Heart right ventricle (tissue), 16 donors: ENCODE data around the gene NT5C1B. TPM values are rescaled to one million over a fixed set of nuclear protein-coding genes. Genes with fewer than 3 reads are reported as not detected.

Experiments used
- ATAC-seq, 8 donors: fragments of 200-7000 bp; cut with Tn5 transposase; one replicate each; pipeline ENCODE4 v1.9.1; 2020; ENCODE audit warnings: mild to moderate bottlenecking in 8 of 8, moderate library complexity in 8 of 8, moderate number of reproducible peaks in 1 of 8
- DNase-seq, 2 donors: peaks; one replicate each; pipeline ENCODE4 v3.0.0-alpha.2; 2020
- H3K27ac ChIP-seq, 10 donors: fragments of 200-600 bp; sonication (generic) in 2 of 10; one replicate each; pipeline versions ENCODE4 v1.5.0 to v1.8.0; 2020 to 2022; ENCODE audit warnings: mild to moderate bottlenecking in 3 of 10
- H3K27me3 ChIP-seq, 7 donors: fragments of 200-600 bp; one replicate each; pipeline ENCODE4 v1.8.0; 2021 to 2022; ENCODE audit warnings: mild to moderate bottlenecking in 2 of 7
- H3K36me3 ChIP-seq, 9 donors: fragments of 200-600 bp; sonication (generic) in 1 of 9; one replicate each; pipeline versions ENCODE4 v1.5.0 to v1.8.0; 2020 to 2022; ENCODE audit warnings: mild to moderate bottlenecking in 2 of 9
- H3K4me1 ChIP-seq, 9 donors: fragments of 200-600 bp; sonication (generic) in 1 of 9; one replicate each; pipeline versions ENCODE4 v1.5.0 to v1.8.0; 2020 to 2022; ENCODE audit warnings: mild to moderate bottlenecking in 4 of 9
- H3K4me3 ChIP-seq, 10 donors: fragments of 200-600 bp; sonication (generic) in 2 of 10; one replicate each; pipeline versions ENCODE4 v1.5.0 to v1.8.0; 2020 to 2022; ENCODE audit warnings: mild to moderate bottlenecking in 7 of 10, moderate library complexity in 2 of 10
- H3K9me3 ChIP-seq, 11 donors: fragments of 200-600 bp in 10 of 11; sonication (generic) in 2 of 11; one replicate each; pipeline versions ENCODE4 v1.5.0 to v1.8.0; 2013 to 2022; ENCODE audit warnings: mild to moderate bottlenecking in 2 of 11, control low read depth in 1 of 11, moderate library complexity in 1 of 11
- CTCF ChIP-seq, 9 donors: fragments of 200-600 bp; sonication (generic) in 2 of 9; IDR thresholded peaks; one replicate each; pipeline versions ENCODE4 v1.5.0 to v1.8.0; 2021 to 2022; ENCODE audit warnings: antibody characterized with exemption in 9 of 9, mild to moderate bottlenecking in 5 of 9, moderate library complexity in 1 of 9
- WGBS, 2 donors: extraction: QIAGEN DNeasy Blood & Tissue Kit; methylation state at CpG; one replicate each; pipeline ENCODE4 v1.1.7; 2013; ENCODE audit warnings: inconsistent platforms in 1 of 2; 5-methylcytosine and 5-hydroxymethylcytosine counted together
- intact Hi-C, 10 donors: fragments of 100-400 bp; cut with DNase I; formaldehyde crosslinking; loops; one replicate each; pipeline versions ENCODE4 v1.11.1 to v1.14.2; 2022
- polyA plus RNA-seq, 2 donors: library from polyadenylated mRNA; stranded (reverse); fragments of 200-250 nt; gene quantifications; one replicate each; pipeline ENCODE4 v1.2.3, GENCODE V29; 2013
- total RNA-seq, 10 donors: library from RNA; stranded (reverse); fragmentation: NEBNext Ultra II Directional in 3 of 10; extraction: Animal tissue kit (Norgen Biotek cat#: 25700) in 3 of 10; gene quantifications; one replicate each; pipeline versions ENCODE4 v1.2.1 to v1.2.4, GENCODE V29; 2021 to 2023
- donor health status: Arrhythmogenic right ventricular cardiomyopathy.
- donor health status: ischemic (EF 13 %, LVEDD 7.1; RV severe dilation, severe dysfunction).
- donor health status: healthy with polysubstance abuse.
- donor health status: DM: no; HTN: yes; CAD: no.
- donor health status: DM: no; HTN: no; CAD: no.
- donor health status: ischemic (EF 25% LVEDD 6.9; RV normal size, moderate dysfunction).
- donor health status: ischemic (EF 25% LVEDD 5.7; RV mildly dilated, moderate dysfunction).
- donor health status: healthy.
- donor health status: DM: yes; HTN: yes; CAD: no.
- donor health status: Ischemic cardiomyopathy.
- donor health status: ischemic (EF 35%, LVEDD 5.7; RV mildly dilated, moderate dysfunction).
- donor health status: nonischemic (EF 11% LVEDD 7.7; RV severe dilation, severe dysfunction).
- donor health status: DM: yes; HTN: yes; CAD: no.
- donor health status: PGD.
- donor health status: ischemic (EF 29% LVEDD 5.4; RV normal size, mild dysfunction).
- donor health status: nonischemic (EF 23%, LVEDD 6.1; RV moderate dilation, normal function).

Gene NT5C1B
- total and polyA plus RNA-seq, 12 donors, result not detected

DNA sequence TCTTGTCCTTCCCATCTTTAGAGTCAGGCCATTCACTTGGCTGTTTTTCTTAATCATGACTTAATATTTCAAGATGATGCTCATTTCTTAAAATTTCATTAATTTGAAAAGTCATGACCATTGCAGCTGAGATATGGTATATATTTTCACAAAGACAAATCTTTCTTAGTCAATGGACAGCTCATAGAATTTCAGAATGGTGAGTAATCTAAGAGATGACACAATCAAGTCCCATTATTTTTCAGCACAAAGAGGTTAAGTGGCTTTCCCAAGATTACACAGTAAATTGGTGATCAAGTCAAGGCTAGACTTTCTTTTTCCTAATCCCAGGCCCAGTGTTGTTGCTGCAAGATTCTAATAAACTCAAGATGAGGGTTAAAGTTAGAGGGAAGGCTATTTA is 34.4 kb upstream of the NT5C1B start:
- DNase-seq (no peak), ATAC-seq (no peak)
- Histone ChIP-seq H3K27me3 (no peaks in the 10 kb centered on the region), H3K4me3 (no peak overlapping the region), H3K4me1 (peaks cover 0 to 18% (median 8%) of the 10 kb centered on the region in 9 donors), H3K36me3 (no peaks in the 10 kb centered on the region), H3K9me3 (no peaks in the 10 kb centered on the region), H3K27ac (no peak overlapping the region)
- intact Hi-C loops, result no loop called here
- no peak for TF ChIP-seq CTCF (IDR thresholded peaks at IDR 0.05)

DNA sequence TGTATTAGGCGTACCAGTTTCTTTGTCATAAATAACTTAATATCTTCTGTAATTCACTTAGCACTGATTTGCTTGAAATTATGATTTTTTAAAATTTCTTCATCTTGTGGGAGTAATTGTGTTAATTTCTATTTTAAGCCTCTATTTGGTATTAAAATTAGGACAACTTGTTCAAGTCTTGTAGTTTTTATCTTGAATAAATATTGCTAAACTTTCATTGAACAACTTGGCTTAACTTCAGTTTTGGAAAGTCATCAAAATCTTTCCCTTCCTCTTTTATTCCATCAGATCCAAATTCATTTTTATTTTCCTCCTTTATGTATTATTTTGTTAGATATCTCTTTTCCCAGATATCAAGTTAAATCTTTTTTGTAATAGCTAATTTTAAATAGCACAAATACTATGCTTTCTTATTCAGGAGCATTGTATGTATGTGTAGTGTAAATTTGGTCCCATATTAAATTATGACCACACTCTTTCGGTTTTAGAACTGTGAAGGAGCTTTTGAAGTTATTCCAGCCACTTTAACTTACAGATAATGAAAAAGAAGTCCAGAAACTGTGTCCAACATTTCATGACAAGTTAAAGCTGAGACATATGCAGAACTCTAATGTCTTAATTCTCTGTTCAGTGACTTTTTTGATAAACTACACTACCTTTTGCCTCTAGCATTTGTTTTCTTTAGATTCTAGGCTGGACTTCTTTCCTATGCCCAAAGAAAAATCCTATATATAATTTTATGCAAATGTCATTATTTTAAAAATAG is 31.7 kb upstream of the NT5C1B start:
- Histone ChIP-seq H3K4me3 (no peak overlapping the region), H3K36me3 (no peaks in the 10 kb centered on the region), H3K27ac (no peak overlapping the region), H3K9me3 (peaks cover 0 to 8% (median 0%) of the 10 kb centered on the region in 11 donors), H3K4me1 (peaks cover 0 to 11% (median 6%) of the 10 kb centered on the region in 9 donors), H3K27me3 (no peaks in the 10 kb centered on the region)
- no peak for TF ChIP-seq CTCF (IDR thresholded peaks at IDR 0.05)
- ATAC-seq (no peak), DNase-seq (no peak)
- WGBS, 2 donors, result 55 to 60% methylated on average over 2 of the region's 2 CpGs
- intact Hi-C loops, result no loop called here

- H3K4me3 ChIP-seq, result no peak overlapping the region
- no peak overlapping the region for H3K27ac ChIP-seq
- H3K9me3 ChIP-seq, result peaks cover 0 to 8% (median 0%) of the 10 kb centered on the region in 11 donors
- ATAC-seq (no peak), DNase-seq (no peak)
- H3K36me3 ChIP-seq, result no peaks in the 10 kb centered on the region
- H3K27me3 ChIP-seq, result no peaks in the 10 kb centered on the region
- peaks cover 0 to 12% (median 0%) of the 10 kb centered on the region in 9 donors for H3K4me1 ChIP-seq
- 89 to 95% methylated on average over 2 of the region's 2 CpGs for WGBS, 2 donors
- intact Hi-C loops, result no loop called here
- no peak for TF ChIP-seq CTCF (IDR thresholded peaks at IDR 0.05)
Measured at GRCh38 chr2:18619091-18619490, 29.7 kb upstream of the NT5C1B start.

- H3K9me3 ChIP-seq, result peaks cover 0 to 8% (median 0%) of the 10 kb centered on the region in 11 donors
- H3K4me1 ChIP-seq, result peaks cover 0 to 14% (median 4%) of the 10 kb centered on the region in 9 donors
- no peaks in the 10 kb centered on the region for H3K36me3 ChIP-seq
- TF ChIP-seq CTCF (IDR thresholded peaks at IDR 0.05), result no peak
- H3K27me3 ChIP-seq, result no peaks in the 10 kb centered on the region
- H3K27ac ChIP-seq, result no peak overlapping the region
- ATAC-seq (no peak), DNase-seq (no peak)
- intact Hi-C loops, result loop anchor here in 1 of 10 donors (5.0 kb wide), 1 partner anchor 1908 kb away; no protein-coding TSS in a partner anchor
- H3K4me3 ChIP-seq, result no peak overlapping the region
Measured at GRCh38 chr2:18614041-18614440, 24.7 kb upstream of the NT5C1B start.
